KMS-11 (cell line): ENCODE measurements around the gene PLEKHM2.

ENCODE experiments used
- H2AFZ ChIP-seq: fragments of 200-600 bp; sonication (generic); 2 replicates; pipeline ENCODE4 v1.6.1; 2016; ENCODE audit warnings: antibody characterized with exemption, mixed run types, low read depth
- H3K27ac ChIP-seq: fragments of 200-600 bp; sonication (generic); 2 replicates; pipeline ENCODE4 v1.6.1; 2016; ENCODE audit warnings: mild to moderate bottlenecking, mixed run types
- H3K27me3 ChIP-seq: fragments of 200-600 bp; sonication (generic); 2 replicates; pipeline ENCODE4 v1.6.1; 2017; ENCODE audit warnings: mild to moderate bottlenecking, low read depth, mixed run types, moderate library complexity; ENCODE audit not compliant: insufficient read depth
- H3K36me3 ChIP-seq: fragments of 200-600 bp; sonication (generic); 2 replicates; pipeline ENCODE4 v1.6.1; 2017; ENCODE audit warnings: mild to moderate bottlenecking, mixed run types; ENCODE audit not compliant: insufficient read depth
- H3K4me1 ChIP-seq: fragments of 200-600 bp; sonication (generic); 2 replicates; pipeline ENCODE4 v1.6.1; 2016; ENCODE audit warnings: mild to moderate bottlenecking, low read depth, mixed run types; ENCODE audit not compliant: poor library complexity, severe bottlenecking
- H3K4me2 ChIP-seq: fragments of 200-600 bp; sonication (generic); 2 replicates; pipeline ENCODE4 v1.7.0; 2016; ENCODE audit warnings: mild to moderate bottlenecking, mixed run types
- H3K4me3 ChIP-seq: fragments of 200-600 bp; sonication (generic); IDR thresholded peaks from 2 replicates; pipeline ENCODE4 v1.6.1; 2017; ENCODE audit warnings: low read depth, low read length, mixed read lengths; ENCODE audit not compliant: insufficient read depth
- H3K79me2 ChIP-seq: fragments of 200-600 bp; sonication (generic); 2 replicates; pipeline ENCODE4 v1.6.1; 2016; ENCODE audit warnings: low read depth, mixed run types; ENCODE audit not compliant: insufficient read depth
- H3K9ac ChIP-seq: fragments of 200-600 bp; sonication (generic); 2 replicates; pipeline ENCODE4 v1.6.1; 2016; ENCODE audit warnings: mild to moderate bottlenecking, mixed run types
- H4K20me1 ChIP-seq: fragments of 200-600 bp; sonication (generic); 2 replicates; pipeline ENCODE4 v1.6.1; 2016; ENCODE audit warnings: mild to moderate bottlenecking, mixed run types; ENCODE audit not compliant: insufficient read depth
- CTCF ChIP-seq: fragments of 200-600 bp; sonication (generic); conservative IDR thresholded peaks from 2 replicates; pipeline ENCODE4 v1.6.1; 2017; ENCODE audit warnings: low read depth, mild to moderate bottlenecking, antibody characterized with exemption, low read length, moderate library complexity, mixed read lengths

Gene PLEKHM2

GRCh38 chr1:15691434-15692032, 7.4 kb downstream of the PLEKHM2 start:
- Histone ChIP-seq H3K4me3 (no peak overlapping the region), H3K27ac (no peak overlapping the region), H3K4me1 (peaks cover 6% of the 10 kb centered on the region), H3K9ac (no peak overlapping the region), H3K27me3 (no peaks in the 10 kb centered on the region), H3K79me2 (peaks cover 74% of the 10 kb centered on the region), H4K20me1 (no peaks in the 10 kb centered on the region), H3K36me3 (no peaks in the 10 kb centered on the region), H3K4me2 (no peak overlapping the region), H2AFZ (no peak overlapping the region)
- TF ChIP-seq CTCF, result no peak

- H3K4me3 ChIP-seq, result no peak overlapping the region
- peaks cover 69% of the 10 kb centered on the region for H3K79me2 ChIP-seq
- no peak for TF ChIP-seq CTCF
- H3K36me3 ChIP-seq, result no peaks in the 10 kb centered on the region
- H3K4me2 ChIP-seq, result no peak overlapping the region
- H3K9ac ChIP-seq, result no peak overlapping the region
- H4K20me1 ChIP-seq, result no peaks in the 10 kb centered on the region
- no peak overlapping the region for H3K27ac ChIP-seq
- peaks cover 12% of the 10 kb centered on the region for H3K4me1 ChIP-seq
- no peaks in the 10 kb centered on the region for H3K27me3 ChIP-seq
- H2AFZ ChIP-seq, result no peak overlapping the region
These were observed 8.1 kb downstream of the PLEKHM2 start for GRCh38 chr1:15692121-15692682.

- Histone ChIP-seq H3K36me3 (no peaks in the 10 kb centered on the region), H3K4me3 (no peak overlapping the region), H4K20me1 (no peaks in the 10 kb centered on the region), H3K9ac (no peak overlapping the region), H2AFZ (no peak overlapping the region), H3K27me3 (no peaks in the 10 kb centered on the region), H3K4me2 (no peak overlapping the region), H3K27ac (no peak overlapping the region), H3K79me2 (peaks cover 57% of the 10 kb centered on the region), H3K4me1 (peaks cover 19% of the 10 kb centered on the region)
- TF ChIP-seq CTCF, result no peak
These were observed 9.3 kb downstream of the PLEKHM2 start for GRCh38 chr1:15693371-15693770.

GRCh38 chr1:15696956-15697521, 12.9 kb downstream of the PLEKHM2 start:
- peaks cover 29% of the 10 kb centered on the region; the same call in 1 of the 2 replicates for H3K79me2 ChIP-seq
- H3K4me2 ChIP-seq, result no peak overlapping the region; the same call in 1 of the 2 replicates
- H3K27me3 ChIP-seq, result no peaks in the 10 kb centered on the region
- no peaks in the 10 kb centered on the region for H3K36me3 ChIP-seq
- no peak overlapping the region for H2AFZ ChIP-seq
- peak overlapping the region; percentile 39; the same call in 1 of the 2 replicates for H3K27ac ChIP-seq
- peaks cover 19% of the 10 kb centered on the region for H3K4me1 ChIP-seq
- TF ChIP-seq CTCF, result no peak
- no peak overlapping the region for H3K4me3 ChIP-seq
- H3K9ac ChIP-seq, result no peak overlapping the region
- H4K20me1 ChIP-seq, result no peaks in the 10 kb centered on the region
